T-helper 1 cell treated with Interleukin-12 subunit alpha and Interleukin-12 subunit beta and Interleukin-4 antibody, amounts not matched to agents 30 ng/mL and 1 ng/mL, for 36 hours (primary cell): ENCODE data around the gene KBTBD13. TPM values are rescaled to one million over a fixed set of nuclear protein-coding genes. Genes with fewer than 3 reads are reported as not detected.

Experiments
- intact Hi-C: fragments of 100-400 bp; cut with micrococcal nuclease; formaldehyde crosslinking; loops from one replicate; pipeline ENCODE4 v1.15.1; 2024
- total RNA-seq: library from RNA; stranded (reverse); gene quantifications from 2 replicates; pipeline ENCODE4 v1.2.3, GENCODE V29; 2022

Gene KBTBD13
- total RNA-seq, 1 donor from 2014 or later, result not detected

GRCh38 chr15:65105038-65105437, 28.5 kb downstream of the KBTBD13 start:
- intact Hi-C loops, result no loop called here

GRCh38 chr15:65106011-65106590, 29.6 kb downstream of the KBTBD13 start:
- intact Hi-C loops, result no loop called here

- intact Hi-C loops, result no loop called here
Measured at GRCh38 chr15:65110676-65111292, 34.2 kb downstream of the KBTBD13 start.

GRCh38 chr15:65115086-65115485, 38.5 kb downstream of the KBTBD13 start, which contains the start of gene UBAP1L:
Gene UBAP1L, minus strand, starts transcription at chr15:65115200. Its CDS starts 8,985 bp downstream, at chr15:65106215.
- intact Hi-C loops, result no loop called here

GRCh38 chr15:65115542-65115941, 39.0 kb downstream of the KBTBD13 start:
- intact Hi-C loops, result no loop called here

Other genes starting within 250 kb of the KBTBD13 start
- 33.4 and 34.7 TPM in 2 replicates for gene PLEKHO2, start 234.8 kb upstream of the KBTBD13 start, total RNA-seq
- 2.2 and 2.6 TPM in 2 replicates for gene ANKDD1A, start 164.8 kb upstream of the KBTBD13 start, total RNA-seq
- gene SPG21, start 86.8 kb upstream of the KBTBD13 start, total RNA-seq, result 58.2 and 63.6 TPM in 2 replicates
- 12.4 TPM in 2 replicates for gene MTFMT, start 47.1 kb upstream of the KBTBD13 start, total RNA-seq
- not detected in 2 replicates for gene SLC51B, start 31.4 kb upstream of the KBTBD13 start, total RNA-seq
- gene RASL12, start 8.8 kb upstream of the KBTBD13 start, total RNA-seq, result not detected in 2 replicates
- gene UBAP1L, start 38.5 kb downstream of the KBTBD13 start, total RNA-seq, result 5.2 and 5.3 TPM in 2 replicates
- gene PDCD7, start 57.1 kb downstream of the KBTBD13 start, total RNA-seq, result 42.4 and 46.1 TPM in 2 replicates
- 45.0 and 49.6 TPM in 2 replicates for gene CLPX, start 108.6 kb downstream of the KBTBD13 start, total RNA-seq
- gene CILP, start 134.7 kb downstream of the KBTBD13 start, total RNA-seq, result 0.10 TPM in 1 of 2 replicates, not detected in the other
- 10.2 and 11.3 TPM in 2 replicates for gene PARP16, start 210.1 kb downstream of the KBTBD13 start, total RNA-seq
- not detected in 2 replicates for gene RNU5A-1, start 219.3 kb downstream of the KBTBD13 start, total RNA-seq
- gene RNU5B-1, start 227.9 kb downstream of the KBTBD13 start, total RNA-seq, result not detected in 2 replicates